ENCODE results near the gene CPTP.
A peak's percentile ranks its signal among the peaks of the same experiment; 100 is the strongest.

The CPTP gene

DNA sequence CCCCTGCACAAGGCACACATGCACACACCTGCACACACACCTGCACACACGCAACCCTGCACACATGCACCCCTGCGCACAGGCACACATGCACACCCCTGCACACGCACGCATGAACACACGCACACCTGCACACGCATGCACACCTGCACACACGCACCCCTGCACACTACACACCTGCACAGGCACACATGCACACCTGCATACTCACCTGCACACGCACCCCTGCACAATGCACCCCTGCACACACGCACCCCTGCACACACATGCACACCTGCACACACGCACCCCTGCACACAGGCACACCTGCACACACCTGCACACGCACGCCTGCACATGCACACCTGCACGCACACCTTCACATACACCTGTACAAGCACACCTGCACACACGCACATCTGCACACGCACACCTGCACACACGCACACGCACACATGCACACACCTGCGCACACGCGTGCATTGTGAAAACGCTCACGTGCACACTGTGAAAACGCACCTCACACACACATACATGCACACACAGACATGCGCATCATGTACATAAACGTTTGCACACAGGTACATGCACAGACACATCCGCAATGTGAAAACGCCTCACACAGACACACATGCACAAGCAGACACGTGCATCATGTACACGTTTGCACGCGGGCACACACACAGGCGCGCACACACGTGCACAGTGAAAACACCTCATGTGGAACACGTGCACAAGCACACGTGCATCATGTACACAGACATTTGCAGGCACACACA lies 16.4 kb downstream of the CPTP start:
- H3K9me3 ChIP-seq (ENCODE audit: severe bottlenecking): no peaks in the 10 kb centered on the region

DNA sequence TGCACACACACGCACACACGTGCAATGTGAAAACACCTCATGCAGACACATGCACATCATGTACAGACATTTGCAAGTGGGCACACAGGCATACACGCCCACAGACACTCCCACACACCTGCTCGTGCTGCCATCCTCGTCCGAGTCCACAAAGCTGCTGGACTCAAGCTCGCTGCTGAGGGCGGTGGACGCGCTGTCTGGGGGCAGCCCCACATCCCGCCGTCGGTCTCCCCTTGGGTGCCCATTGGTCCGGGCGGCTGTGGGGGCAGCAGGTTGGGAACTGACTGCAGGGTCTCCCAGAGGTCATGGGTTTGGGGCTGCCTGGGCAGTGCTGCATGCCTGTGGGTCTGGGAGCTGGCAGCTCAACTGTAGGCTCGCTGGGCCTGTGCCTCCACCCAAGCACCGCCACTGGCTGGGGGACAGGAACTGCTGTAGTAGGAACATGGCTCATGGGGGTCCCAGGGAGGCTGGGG lies 17.0 kb downstream of the CPTP start:
- H3K27me3 ChIP-seq (ENCODE audit: insufficient read depth, poor library complexity, severe bottlenecking): no peaks in the 10 kb centered on the region
- no peaks in the 10 kb centered on the region for H3K9me3 ChIP-seq (ENCODE audit: severe bottlenecking)
- H3K36me3 ChIP-seq (ENCODE audit: low read depth): peaks cover 40% of the 10 kb centered on the region
- peaks cover 26% of the 10 kb centered on the region for H3K4me1 ChIP-seq (ENCODE audit: insufficient read depth, poor library complexity, severe bottlenecking)
- no peak for DNase-seq (ENCODE audit: low spot score)
- no peak overlapping the region for H3K4me3 ChIP-seq (ENCODE audit: severe bottlenecking)
- ATAC-seq (ENCODE audit: low read depth): no peak
- no peak overlapping the region for H3K27ac ChIP-seq (ENCODE audit: poor library complexity, severe bottlenecking)
- TF ChIP-seq, protein P1, sequence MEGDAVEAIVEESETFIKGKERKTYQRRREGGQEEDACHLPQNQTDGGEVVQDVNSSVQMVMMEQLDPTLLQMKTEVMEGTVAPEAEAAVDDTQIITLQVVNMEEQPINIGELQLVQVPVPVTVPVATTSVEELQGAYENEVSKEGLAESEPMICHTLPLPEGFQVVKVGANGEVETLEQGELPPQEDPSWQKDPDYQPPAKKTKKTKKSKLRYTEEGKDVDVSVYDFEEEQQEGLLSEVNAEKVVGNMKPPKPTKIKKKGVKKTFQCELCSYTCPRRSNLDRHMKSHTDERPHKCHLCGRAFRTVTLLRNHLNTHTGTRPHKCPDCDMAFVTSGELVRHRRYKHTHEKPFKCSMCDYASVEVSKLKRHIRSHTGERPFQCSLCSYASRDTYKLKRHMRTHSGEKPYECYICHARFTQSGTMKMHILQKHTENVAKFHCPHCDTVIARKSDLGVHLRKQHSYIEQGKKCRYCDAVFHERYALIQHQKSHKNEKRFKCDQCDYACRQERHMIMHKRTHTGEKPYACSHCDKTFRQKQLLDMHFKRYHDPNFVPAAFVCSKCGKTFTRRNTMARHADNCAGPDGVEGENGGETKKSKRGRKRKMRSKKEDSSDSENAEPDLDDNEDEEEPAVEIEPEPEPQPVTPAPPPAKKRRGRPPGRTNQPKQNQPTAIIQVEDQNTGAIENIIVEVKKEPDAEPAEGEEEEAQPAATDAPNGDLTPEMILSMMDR (IDR thresholded peaks at IDR 0.05; ENCODE audit: poor library complexity, severe bottlenecking): no peak

More for the DNA sequence above, 16.4 kb downstream of the CPTP start:
- TF ChIP-seq, protein P1 (IDR thresholded peaks at IDR 0.05; ENCODE audit: poor library complexity, severe bottlenecking): no peak
- Histone ChIP-seq H3K27me3 (ENCODE audit: insufficient read depth, poor library complexity, severe bottlenecking) (no peaks in the 10 kb centered on the region), H3K4me1 (ENCODE audit: insufficient read depth, poor library complexity, severe bottlenecking) (peaks cover 20% of the 10 kb centered on the region), H3K36me3 (ENCODE audit: low read depth) (peaks cover 43% of the 10 kb centered on the region), H3K4me3 (ENCODE audit: severe bottlenecking) (no peak overlapping the region), H3K27ac (ENCODE audit: poor library complexity, severe bottlenecking) (no peak overlapping the region)
- DNase-seq (ENCODE audit: low spot score): no peak
- no peak for ATAC-seq (ENCODE audit: low read depth)

DNA sequence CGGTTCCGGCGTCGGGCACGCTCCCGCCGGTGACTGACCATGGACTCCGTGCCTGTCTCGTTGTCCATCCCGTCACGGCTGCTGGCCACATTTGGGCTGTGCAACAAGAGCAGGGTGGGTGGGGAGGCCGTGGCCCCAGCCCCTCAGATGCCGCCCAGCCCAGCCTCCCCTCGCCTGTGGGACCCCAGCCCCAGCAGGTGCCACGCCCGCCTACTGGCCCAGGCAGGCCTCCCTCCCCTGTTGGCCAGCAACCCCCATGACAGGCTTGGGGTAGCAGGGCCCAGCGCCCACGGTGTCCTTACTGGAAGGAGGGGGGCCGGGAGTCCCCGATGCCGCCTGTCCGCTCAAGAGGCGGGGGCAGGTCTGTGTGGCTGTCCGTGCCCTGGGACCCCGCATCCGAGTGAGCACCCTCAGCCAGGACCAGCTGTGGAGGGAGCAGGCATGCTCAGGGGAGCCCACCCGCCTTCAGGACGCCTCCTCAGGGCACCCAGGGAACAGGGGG lies 17.5 kb downstream of the CPTP start:
- TF ChIP-seq, protein P1 (IDR thresholded peaks at IDR 0.05; ENCODE audit: poor library complexity, severe bottlenecking): no peak
- H3K9me3 ChIP-seq (ENCODE audit: severe bottlenecking): no peaks in the 10 kb centered on the region
- ATAC-seq (ENCODE audit: low read depth) (no peak), DNase-seq (ENCODE audit: low spot score) (no peak)
- H3K4me3 ChIP-seq (ENCODE audit: severe bottlenecking): no peak overlapping the region
- peaks cover 26% of the 10 kb centered on the region for H3K4me1 ChIP-seq (ENCODE audit: insufficient read depth, poor library complexity, severe bottlenecking)
- H3K27me3 ChIP-seq (ENCODE audit: insufficient read depth, poor library complexity, severe bottlenecking): no peaks in the 10 kb centered on the region
- peaks cover 35% of the 10 kb centered on the region for H3K36me3 ChIP-seq (ENCODE audit: low read depth)
- peak overlapping the region; percentile 98 for H3K27ac ChIP-seq (ENCODE audit: poor library complexity, severe bottlenecking)

DNA sequence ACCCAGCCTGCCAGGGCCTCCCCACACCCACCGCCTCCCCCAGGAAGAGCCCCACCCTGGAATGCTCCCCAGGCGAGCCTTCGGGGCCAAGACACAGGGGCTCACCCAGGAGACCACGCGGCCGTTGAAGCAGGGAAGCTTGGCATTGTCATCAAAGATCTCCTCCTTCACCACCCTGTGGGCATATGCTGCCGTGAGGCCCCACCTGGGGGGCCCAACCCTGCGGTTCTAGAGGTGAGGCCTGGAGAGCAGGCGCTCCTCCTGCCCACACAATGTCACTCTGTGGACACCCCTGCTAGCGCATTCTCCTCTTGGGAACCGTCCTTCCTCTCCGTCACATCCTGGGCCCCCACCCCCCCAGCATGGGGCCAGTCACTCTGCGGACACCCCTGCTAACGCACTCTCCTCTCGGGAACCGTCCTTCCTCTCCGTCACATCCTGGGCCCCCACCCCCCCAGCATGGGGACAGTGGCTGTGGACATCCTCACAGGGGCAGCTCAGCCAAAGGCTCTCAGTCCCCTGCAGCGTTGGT lies 18.0 kb downstream of the CPTP start:
- Histone ChIP-seq H3K36me3 (ENCODE audit: low read depth) (peaks cover 30% of the 10 kb centered on the region), H3K27me3 (ENCODE audit: insufficient read depth, poor library complexity, severe bottlenecking) (no peaks in the 10 kb centered on the region), H3K4me3 (ENCODE audit: severe bottlenecking) (no peak overlapping the region), H3K4me1 (ENCODE audit: insufficient read depth, poor library complexity, severe bottlenecking) (peaks cover 26% of the 10 kb centered on the region), H3K27ac (ENCODE audit: poor library complexity, severe bottlenecking) (peak overlapping the region; percentile 98), H3K9me3 (ENCODE audit: severe bottlenecking) (no peaks in the 10 kb centered on the region)
- no peak for ATAC-seq (ENCODE audit: low read depth)
- TF ChIP-seq, protein P1 (IDR thresholded peaks at IDR 0.05; ENCODE audit: poor library complexity, severe bottlenecking): no peak
- no peak for DNase-seq (ENCODE audit: low spot score)
